ENCODE data around the gene OR13J1.
"Not testable (repeated sequence)": the region's sequence is repeated elsewhere in the genome, so short reads cannot be mapped to it uniquely, and the experiment has no call there.

OR13J1 gene

GRCh38 chr9:35904338-35904737, 34.1 kb upstream of the OR13J1 start:
- DNase-seq (ENCODE audit: low read depth) = no peak

- DNase-seq (ENCODE audit: low read depth) = peak; percentile 68
Observed at GRCh38 chr9:35903049-35903448, 32.8 kb upstream of the OR13J1 start.

- no peak for DNase-seq (ENCODE audit: low read depth)
Observed at GRCh38 chr9:35899021-35899420, 28.8 kb upstream of the OR13J1 start.

GRCh38 chr9:35898337-35898736, 28.1 kb upstream of the OR13J1 start:
- DNase-seq (ENCODE audit: low read depth) = no peak

DNA sequence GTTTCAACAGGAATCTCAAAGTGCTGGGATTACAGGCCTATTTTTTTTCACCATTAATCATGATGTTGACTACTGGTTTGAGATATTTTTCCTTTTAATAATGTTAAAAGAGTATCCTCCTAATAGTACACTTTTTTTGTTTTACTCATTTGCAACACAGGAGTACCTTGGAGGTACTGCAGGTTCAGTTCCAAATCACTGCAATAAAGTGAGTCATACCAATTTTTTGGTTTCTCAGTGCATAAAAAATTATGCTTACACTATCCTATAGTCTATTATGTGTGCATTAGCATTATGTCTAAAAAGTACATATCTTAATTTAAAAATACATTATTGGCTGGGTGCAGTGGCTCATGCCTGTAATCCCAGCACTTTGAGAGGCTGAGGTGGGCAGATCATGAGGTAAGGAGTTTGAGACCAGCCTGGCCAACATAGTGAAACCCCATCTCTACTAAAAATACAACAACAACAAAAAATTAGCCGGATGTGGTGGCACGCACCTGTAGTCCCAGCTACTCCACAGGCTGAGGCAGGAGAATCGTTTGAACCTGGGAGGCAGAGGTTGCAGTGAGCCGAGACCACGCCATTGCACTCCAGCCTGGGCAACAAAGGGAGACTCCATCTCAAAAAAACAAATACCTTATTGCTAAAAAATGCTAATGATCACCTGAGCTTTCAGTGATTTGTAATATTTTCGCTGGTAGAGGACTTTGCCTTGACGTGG, 27.3 kb upstream of the OR13J1 start:
- not testable (repeated sequence) for DNase-seq (ENCODE audit: low read depth)

DNA sequence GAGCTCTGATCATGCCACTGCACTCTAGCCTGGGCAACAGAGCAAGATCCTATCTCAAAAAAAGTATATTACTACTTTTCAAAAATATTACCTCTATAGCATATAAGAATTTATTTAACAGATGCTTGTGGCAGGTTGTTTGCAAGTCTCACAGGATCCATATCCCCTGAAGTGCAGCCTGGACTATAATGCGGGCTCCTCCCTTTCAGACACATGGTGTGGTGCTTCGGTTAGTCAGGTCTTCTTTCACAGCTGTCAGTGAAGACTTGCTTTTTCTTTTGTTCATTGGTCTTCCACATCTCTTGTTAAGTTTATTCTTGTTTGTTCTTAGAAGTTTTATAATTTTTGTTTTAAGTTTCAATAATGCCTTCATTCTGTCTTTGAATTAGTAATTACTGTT, 26.4 kb upstream of the OR13J1 start:
- no peak for DNase-seq (ENCODE audit: low read depth)

GRCh38 chr9:35892051-35892450, 21.9 kb upstream of the OR13J1 start:
- DNase-seq (ENCODE audit: low read depth) = no peak

DNA sequence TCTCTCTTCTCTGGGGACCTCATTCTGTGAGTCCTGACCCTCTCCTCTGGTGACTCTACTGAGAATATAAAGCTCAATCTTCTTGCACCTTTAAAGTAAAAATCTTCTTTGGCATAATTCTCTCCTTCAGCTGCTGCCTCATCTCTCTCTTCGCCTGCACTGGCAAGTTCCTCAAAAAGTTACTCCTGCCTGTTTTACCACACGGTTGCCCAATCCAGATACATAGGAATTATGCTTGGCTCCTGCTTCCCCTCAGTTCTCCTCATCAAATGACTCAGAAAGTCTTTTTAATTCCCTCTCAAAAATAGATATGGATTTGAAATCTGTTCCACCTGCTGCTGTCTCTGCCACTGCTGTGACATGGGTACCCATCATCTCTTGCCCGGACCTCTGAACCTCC, 21.4 kb upstream of the OR13J1 start:
- DNase-seq (ENCODE audit: low read depth) = no peak

- not testable (repeated sequence) for DNase-seq (ENCODE audit: low read depth)
Observed at GRCh38 chr9:35884908-35885307, 14.7 kb upstream of the OR13J1 start.

DNA sequence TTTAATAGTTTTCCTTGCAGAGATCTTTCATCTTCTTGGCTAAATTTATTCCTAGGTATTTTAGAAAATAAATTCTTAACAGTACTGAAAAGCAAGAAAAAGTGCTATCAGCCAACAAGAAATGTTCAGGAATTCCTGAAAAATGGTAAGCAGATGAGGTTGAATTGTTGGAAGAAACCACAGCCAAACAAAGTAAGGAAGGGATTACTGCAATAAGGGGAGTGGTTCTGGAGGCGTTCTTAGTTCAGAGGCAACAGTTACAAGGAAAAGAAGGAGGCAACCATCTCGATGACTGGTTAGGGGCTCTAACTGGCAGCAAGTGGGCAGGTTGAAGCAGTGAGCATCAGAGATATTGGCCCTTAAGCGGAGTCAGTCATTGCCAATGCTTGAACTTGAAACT, 12.8 kb upstream of the OR13J1 start:
- DNase-seq (ENCODE audit: low read depth) = no peak

GRCh38 chr9:35882263-35882848, 12.2 kb upstream of the OR13J1 start:
- peak; percentile 79 for DNase-seq (ENCODE audit: low read depth)

DNA sequence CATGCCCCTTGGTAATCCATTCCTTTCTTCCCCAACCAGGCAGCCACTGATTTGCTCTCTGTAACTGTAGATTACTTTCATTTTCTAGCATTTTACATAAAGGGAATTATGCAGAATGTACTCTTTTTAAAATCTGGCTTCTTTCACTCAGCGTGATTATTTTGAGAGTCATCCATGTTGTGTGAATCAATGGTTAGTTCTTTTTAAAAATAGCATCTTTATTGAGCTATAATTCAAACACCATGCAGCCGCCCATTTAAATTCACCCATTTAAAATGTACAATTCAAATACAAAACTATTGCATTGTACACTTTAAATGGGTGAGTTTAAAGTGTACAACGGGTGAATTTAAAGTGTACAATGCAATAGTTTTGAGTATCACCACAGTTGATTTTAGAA, 2.3 kb upstream of the OR13J1 start:
- no peak for DNase-seq (ENCODE audit: low read depth)

DNA sequence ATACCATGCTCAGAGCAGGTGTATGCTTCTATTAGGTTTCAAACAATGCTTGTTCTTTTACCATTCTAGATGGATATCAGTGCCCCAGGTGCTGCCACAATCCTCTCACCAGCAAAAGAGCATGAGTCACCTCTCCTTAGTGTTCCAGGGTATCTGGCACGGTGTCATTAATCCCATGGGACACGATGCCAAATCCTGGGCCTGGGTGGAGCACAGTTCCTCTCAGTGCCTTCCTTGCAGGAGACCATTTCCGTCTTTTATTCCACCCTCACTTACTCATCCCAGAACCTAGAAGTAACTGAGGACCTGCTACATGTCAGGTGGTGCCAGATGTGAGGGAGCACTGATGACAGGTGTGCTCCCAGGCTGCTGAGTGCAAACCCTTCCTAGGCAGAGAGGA, 1.3 kb upstream of the OR13J1 start:
- no peak for DNase-seq (ENCODE audit: low read depth)

- no peak for DNase-seq (ENCODE audit: low read depth)
Observed at GRCh38 chr9:35869621-35870216, 482 bp downstream of the OR13J1 start.

DNA sequence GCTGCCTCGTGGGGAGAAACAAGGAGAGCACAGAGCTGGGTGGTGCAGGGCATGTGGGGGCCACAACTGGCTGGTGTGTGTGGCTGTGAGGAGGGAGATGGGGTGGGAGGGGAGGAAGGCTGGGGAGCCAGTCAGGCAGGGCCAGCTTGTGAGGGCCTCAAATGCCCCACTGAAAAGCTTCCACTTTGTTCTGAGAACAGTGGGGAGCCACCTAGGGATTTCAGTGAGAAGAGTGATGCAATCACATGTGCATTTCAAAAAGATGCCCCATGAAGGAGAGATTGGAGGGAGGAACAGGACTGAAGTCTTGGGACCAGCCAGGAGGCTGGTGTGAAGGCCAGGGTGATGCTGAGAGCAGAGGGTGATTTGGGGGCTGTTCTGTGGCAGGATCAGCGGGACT, 1.3 kb downstream of the OR13J1 start:
- no peak for DNase-seq (ENCODE audit: low read depth)

GRCh38 chr9:35867538-35867937, 2.7 kb downstream of the OR13J1 start:
- DNase-seq (ENCODE audit: low read depth) = no peak

GRCh38 chr9:35864695-35865255, 5.4 kb downstream of the OR13J1 start:
- DNase-seq (ENCODE audit: low read depth) = no peak

DNA sequence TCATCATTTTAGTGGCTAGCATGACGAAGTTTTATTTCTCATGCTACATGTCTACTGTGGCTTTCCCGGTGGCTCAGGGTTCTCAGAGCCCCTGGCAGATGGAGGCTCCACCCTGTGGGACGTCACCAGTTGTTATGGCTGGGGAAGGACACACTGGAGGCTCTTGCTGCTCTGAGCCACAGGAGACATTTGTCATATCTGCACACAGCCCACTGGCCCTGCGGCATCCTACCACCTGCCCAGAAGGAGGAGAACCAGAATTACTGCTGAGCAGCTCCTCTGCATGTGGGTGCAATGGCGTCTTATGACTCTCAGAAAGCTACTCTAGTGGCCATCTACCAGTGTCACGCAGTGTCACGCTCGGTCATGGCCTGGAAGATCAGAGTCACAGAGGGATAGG, 6.6 kb downstream of the OR13J1 start:
- DNase-seq (ENCODE audit: low read depth) = no peak

GRCh38 chr9:35862328-35862727, 7.9 kb downstream of the OR13J1 start:
- DNase-seq (ENCODE audit: low read depth) = no peak

DNA sequence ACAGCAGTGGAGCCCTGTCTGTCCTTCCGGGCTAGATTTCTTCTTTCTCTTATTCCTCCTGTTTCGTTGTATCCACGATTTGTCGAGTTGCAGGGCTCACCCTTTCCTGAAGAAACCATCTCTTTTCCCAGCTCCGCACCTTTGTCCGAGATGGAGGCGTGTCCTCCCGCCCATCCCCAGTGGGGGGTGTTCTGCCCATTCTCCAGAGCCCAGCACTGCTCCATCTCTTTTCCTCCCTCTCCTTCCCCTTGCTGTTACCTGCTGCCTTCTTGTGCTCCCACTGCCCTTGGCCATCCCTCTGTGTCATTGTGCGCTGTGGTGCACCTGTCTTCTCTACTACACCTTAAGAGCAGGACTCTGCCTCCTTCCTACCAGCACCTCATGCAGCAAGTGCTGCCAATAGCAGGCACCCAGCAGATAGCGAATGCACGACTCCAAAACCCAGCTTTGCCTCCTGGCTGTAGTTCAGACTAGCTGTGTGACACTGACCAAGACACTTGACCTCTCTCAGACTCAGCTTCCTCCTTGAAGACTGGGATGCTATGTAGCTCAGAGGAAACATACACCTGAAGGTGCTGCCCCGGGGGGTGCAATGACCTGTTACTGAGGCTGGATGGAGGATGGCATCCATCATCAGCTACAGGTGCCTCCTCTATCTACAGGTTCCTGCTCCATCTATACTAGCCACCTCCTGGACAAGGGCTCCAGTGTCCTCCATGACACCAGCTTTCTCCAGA, 8.9 kb downstream of the OR13J1 start:
- no peak for DNase-seq (ENCODE audit: low read depth)

- DNase-seq (ENCODE audit: low read depth) = no peak
Observed at GRCh38 chr9:35859990-35860339, 10.2 kb downstream of the OR13J1 start.

- peak; percentile 19 for DNase-seq (ENCODE audit: low read depth)
Observed at GRCh38 chr9:35859310-35859989, 10.8 kb downstream of the OR13J1 start.

Measured in ELR (cell line).